ENCODE data around the gene BICC1.
A peak's percentile ranks its signal among the peaks of the same experiment; 100 is the strongest.
"Not testable (repeated sequence)": the region's sequence is repeated elsewhere in the genome, so short reads cannot be mapped to it uniquely, and the experiment has no call there.

BICC1 gene

DNA sequence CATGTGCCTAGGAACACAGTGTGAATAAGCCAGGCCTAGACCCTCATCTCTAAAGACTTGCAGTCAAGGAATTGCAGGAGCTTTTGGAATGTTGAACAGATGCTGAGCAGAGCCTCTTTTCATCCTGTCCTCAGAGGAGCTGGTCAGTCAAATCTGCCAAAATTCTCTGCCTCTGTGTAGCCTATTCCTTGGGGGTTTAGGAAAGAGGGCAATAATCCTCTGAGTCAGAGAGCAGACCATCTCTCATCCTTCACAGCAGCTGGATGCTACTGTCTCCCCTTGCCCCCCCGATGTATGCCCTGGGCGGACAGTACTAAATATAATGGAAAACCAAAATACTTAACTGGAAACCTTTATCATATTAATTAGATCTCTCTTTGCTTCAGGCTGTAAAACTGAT is 52.6 kb downstream of the BICC1 start:
- no peak for DNase-seq

DNA sequence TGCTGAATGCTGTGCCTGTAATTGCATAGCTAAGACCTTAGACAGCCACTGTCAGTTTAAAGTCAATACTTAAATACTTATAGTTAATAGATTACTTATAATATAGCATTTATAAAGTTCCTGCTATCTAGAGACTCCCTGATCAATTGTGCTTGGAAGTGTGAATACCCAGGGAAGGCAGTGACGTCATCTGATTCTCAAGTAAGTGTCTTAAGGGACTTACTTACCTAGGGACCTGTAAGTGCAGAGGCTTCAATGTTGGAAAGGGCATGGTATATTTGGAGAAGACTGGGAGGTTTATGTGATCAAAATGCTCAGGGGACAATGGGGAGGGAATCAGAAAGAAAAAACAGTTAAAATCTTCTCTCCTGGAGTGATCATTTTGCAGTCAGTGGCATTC is 55.0 kb downstream of the BICC1 start:
- no peak for DNase-seq

DNA sequence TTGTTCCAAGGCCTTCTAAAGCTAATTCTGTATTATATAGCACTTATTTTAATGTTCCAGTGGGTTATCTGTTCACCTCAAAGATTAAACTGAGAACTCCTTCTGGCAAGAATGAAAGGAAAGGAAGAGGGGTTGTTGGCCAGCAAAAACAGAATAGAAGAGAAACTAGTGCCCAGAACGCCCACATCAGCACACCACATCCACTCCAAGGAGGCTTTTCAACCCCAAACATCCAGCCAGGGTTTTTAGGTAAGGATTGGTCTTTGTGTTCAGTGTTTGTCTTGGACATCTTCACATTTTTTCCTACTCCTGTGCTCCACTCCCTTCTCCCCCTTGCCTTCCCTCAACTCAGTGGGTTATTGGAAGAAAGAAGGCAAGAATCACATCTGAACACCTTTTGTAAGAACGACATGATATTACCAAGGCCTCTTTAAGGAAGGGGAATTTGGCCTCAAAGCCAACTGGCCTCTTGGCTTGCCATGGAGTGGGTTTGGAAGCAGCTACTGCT is 55.8 kb downstream of the BICC1 start:
- no peak for DNase-seq

DNA sequence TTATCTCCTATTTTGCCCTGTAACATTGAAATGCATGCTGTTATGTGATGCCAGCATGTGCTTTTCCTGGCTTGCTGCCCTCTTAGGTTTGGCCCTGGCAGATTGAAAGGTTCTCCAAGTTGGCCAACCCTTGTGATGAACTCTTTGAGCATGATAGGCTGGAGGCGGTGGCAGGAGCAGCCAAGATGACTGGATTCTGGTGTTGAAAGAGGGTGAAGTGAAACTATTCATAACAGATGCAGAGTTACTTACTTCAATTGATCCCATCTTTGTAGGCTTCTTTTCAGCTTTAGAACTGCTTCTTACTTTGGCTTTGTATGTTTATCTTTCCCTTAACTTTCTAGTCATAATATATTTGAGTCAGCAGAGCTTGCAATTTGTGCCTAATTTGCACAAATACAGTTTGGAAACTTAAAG is 57.6 kb downstream of the BICC1 start:
- DNase-seq = no peak

DNA sequence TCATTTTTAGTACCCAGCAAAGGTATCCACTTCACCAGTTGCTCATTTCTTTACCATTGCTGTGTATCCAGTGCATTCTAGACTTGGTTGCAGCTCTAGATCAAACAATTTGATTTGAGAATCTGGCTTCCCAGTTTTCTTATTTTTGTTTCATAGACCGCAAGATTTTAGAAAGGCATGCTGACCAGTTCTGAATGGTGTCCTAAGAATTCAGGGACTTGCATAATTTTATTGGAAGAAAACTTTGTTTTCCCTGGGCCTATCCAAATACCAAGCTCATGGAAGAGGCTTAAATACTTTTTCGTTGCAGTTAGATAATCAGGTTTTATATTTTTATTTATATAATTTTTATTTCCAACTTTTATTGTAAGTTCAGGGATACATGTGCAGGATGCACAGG is 58.3 kb downstream of the BICC1 start:
- DNase-seq = no peak

DNA sequence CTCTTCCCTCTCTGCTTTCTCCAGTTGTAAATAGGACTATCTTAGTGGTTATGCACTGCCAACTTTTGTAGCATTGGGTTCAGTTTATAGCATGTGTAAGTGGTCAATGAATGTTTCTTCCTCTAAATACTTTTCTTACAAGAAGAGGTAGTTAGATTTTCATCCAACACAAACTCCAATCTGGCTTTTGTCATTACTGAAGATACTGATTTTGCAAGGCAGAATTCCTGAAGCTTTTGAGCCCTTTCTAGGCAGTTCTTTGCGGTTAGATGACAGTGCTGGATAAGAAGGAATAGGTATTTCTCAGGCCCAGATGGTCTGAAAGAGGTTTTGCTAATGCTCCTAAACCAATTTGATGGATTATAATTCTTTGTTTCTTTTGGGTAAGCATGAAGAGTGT is 60.5 kb downstream of the BICC1 start:
- DNase-seq = no peak

DNA sequence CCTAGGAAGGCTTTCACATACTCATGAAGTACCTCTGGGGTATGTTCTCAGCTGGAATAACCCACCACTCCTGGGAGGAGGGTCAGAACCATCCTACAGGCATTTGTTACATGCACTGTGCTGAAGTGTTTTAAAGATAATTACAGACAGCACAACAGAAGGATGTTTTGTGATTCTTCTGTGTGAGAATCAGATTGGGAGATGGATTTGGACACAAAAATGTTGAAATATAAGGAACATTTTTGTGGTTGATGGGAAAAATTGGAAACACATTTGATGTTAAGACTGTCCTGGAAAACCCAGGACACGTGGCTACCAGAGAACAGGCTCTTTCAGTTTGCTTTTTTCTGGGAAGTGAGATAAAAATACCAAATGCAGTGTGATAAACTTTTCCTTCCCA is 61.4 kb downstream of the BICC1 start:
- DNase-seq = no peak

DNA sequence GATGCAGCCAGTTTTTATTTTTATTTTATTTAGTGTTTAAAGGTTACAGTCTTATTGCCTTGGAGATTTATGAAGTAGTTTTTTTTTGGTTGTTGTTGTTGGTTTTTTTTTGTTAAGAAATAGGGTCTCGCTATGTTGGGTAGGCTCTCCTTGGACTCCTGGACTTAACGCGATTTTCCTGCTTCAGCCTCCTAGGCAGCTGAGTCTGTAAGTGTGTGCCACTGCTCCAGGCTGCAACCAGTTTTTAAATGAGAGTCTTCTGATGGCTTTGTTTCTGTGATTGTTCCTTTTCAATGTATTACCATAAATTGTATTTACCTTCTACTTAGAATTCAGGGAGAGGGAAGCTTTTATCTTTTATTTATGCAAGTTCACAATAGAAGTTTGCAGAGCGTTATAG is 62.8 kb downstream of the BICC1 start:
- DNase-seq = no peak

DNA sequence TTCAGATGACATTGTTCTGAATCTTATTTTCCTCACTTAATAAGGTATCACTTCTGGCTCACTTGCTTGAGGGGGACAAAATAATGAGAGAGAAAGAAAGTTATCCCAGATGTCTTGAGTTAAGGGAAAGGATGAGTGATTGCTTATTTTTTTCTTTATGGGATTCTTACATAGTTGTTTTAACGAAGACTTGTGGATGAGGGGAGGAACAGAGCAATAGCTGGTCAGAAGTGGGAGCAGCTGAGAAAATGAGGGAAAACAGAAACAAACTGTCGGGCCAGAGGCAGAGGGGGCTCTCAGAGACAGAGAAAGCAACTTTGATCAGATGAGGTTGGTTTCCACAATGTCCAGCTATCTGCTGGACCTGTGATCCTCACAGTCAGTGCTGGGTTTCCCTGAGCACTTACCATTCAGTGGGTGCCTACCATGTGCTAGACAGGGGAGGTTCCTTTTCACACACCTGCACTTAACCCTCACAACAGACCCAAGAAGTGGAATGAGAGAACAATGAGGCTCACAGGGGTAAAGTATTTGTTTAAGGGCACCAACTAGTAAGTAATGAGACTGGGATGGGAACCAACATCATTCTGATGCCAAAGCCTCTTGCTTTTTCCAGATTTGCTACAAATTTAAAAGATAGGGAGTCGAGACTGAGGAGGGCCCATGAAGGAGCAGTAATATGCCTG is 64.2 kb downstream of the BICC1 start:
- no peak for DNase-seq

DNA sequence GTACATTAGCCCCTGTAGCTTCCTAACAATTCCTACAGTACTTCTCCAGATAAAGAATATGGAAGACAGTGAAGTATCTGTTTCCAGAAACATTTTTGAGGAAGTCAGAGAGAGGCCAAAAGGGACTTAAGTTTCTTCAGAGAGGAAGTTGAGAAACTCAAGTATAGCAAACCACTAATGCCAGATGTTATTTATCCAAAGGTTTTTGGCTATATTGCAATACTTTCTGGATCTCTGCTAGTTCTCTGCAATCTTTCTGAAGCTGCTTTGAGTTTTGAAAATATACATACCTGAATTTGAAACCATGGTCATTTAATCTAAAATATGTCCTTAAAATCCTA is 64.7 kb downstream of the BICC1 start:
- no peak for DNase-seq

DNA sequence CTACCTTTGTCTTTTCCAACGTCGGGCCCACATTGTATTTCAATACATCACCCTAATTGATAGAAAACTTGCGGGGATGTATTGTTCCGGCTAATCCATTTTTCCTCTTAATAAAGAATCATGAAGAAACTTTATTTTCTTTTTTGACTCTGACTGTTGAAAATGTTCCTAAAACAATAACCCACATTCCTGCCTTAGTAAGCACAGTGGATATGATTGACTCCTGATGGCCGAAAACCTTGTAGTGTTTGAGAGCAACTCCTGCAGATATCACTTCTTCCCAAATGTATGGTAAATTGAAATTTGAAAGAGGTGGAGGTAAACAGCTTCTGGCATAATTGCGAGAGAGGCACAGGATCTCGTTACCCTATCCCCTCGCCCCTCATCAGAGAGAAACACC is 65.7 kb downstream of the BICC1 start:
- DNase-seq = no peak

DNA sequence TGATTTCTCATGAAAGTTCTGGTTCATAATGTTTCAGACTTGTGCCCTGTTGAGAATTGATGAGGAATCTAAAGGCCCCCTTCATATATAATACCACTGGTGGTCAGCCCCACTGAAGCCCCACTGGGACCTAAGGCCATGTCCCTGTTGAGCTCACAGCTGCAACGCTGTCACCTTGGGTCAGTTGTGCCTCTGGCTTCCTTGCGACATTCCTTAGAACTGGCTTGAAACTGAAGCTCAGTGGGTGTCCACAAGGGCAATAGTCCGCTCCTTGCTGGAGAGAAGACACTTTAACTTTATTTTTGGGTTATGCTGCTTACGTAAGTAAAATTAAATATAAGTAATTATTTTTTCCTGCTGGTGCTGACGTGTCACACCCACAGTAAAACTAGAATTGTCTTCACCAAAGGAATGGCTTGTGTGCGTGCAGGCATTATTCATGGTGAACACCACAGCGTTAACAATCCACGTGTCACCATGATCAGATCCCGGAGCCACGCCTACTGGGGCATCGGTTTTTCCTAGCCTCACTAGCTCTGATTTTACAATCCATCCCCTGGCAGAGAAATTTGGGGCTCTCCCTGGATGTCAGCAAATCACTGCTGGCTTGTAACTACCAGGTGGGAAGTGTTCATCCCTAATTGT is 66.5 kb downstream of the BICC1 start:
- no peak for DNase-seq

DNA sequence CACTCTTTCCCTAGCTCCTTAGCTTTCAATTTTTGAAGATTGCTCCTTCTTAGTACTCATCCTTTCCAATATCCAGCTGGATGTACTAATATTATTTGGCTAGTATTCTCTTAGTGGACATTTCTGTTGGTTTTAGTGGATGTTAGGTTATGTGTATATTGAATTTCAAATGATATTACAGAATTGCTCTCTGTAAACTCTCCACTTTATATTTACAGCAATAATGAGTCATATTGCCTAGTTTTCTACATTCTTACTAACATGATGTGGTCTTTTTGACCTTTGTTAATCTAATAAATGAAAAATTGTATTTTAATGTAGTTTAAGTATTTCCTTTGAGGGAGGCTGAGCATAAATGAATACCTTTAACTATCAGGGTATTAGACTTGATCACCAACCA is 69.4 kb downstream of the BICC1 start:
- DNase-seq = no peak

DNA sequence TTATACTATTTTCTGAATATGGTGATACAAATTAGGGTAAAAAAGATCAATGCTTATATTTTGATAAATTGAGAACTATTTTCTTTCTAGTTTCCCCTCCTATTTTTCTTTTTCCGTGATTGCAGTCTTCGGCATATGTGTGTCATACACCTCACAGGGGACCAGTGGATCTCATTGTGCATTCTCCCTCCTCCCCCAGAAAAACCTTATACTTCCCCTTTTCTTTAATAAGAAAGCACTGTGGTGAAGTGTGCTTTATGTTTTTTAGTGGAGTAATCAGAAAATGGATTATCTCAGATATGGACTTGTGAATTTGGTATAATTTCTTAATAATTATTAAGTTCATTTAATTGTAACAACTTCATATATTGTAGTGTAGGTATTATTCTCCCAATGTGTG is 72.8 kb downstream of the BICC1 start:
- DNase-seq = no peak

DNA sequence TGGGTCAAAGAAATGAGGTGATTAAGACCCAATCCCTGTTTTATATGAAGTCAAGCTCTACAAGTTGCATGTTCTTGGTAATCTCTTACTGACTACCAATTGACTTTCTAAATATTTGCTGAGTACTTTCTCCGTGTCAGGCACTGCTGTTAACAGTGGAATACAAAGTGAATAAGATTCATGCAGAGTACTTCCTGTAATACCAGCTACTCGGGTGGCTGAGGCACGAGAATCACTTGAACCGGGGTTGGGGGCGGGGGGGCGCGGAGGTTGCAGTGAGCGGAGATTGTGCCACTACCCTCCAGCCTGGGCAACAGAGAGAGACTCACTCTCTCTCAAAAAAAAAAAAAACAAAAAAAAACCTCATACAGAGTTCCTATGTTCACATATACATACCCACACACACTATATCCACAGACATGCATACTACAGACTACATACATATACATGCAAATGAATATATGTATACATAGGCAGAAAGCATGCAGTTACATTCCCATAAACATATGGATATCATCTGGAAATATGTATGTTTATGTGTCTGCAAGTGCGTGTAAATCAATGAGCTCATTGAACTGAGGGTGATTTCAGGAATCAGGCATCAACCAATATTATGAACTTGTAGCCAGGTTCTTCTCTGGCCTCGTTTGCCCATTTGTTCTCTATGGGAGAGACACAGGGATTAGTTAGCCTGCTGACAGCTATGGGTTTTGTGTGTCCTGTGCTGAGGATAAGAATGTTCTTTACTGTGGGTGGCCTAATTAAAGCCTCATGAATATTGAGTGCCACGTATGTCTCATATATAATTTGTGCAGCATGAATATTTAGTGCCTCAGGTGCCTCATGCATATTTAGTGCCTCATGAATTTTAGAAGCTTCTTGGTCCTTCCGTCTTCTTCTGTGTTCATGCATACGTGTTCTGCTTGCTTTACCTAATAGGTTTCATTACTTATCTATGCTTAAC is 73.9 kb downstream of the BICC1 start:
- DNase-seq = no peak

DNA sequence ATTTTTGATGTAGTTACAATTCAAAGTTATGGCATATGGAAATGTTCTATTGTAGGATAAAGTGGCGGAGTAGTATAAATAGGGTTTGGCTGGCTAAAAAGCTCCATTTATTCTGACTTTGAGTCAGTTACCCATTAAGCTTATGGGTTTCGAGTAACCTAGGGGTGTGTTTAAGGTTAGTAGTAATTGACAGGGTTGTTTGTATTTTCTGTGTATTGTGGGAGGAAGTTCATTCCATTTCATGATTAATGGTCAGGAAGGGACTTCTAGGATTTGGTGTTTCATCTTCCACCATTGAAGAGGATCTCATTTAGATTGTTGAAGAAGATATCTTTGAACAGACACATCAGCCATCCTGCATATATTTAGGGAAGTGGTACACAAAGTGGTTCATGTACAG is 75.0 kb downstream of the BICC1 start:
- no peak for DNase-seq

DNA sequence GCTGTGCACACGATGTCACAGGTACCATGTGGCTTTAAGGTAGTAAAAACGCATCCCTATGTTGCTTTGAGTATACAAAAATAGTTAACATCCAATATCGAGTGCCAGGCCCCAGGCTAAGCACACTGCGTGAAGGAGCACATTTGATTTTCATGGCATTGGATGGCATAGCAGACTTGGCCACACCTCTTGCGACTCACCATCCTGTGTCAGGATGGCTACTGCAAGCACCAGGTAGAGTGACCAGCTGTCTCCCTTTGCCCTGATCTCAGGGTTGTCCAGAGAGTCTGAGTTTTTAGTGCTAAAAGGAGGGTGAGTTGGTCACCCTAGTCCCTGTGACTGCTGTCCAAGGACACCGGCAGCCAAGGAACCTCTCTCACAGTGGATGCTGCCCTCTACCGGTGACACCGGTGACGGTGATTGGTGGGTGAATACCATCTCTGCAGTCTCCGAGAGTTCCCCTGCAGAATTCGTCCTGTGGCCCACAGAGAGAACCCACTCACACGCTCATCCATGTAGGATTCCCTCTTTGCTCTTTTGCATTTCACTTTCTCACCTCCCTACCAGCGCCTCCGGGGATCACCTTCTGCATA is 76.1 kb downstream of the BICC1 start:
- DNase-seq = no peak

DNA sequence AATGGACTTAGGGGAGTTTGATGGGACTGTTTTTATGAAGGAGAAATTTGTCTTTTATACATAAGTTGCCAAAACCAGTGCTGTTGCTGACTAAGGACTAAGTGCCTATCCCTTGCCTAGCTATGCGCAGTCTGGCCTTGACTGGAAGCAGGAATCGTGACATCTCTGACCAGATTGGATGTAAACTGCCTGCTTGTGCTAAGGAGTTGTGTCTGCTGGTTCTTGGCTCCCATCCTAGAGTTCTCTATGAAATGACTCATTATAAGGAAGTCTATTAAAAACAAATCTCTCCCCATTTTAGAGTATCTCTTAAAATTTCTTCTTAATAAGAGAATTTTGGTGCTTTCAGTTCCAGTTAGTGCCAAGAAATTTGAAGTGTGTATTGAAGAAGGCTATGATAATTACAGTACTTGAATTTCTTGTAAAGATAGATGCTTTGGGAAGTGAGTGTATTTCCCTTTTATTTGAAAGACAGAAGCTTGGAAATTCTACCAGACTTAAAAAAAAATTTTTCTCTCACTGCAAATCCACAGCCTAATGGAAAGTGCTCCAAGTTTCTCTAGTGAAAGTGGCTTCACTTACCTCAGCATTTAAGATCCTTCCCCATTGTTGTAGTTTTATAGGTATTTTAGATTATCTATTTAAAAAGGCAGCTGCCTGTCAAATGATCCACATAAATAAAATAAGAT is 77.6 kb downstream of the BICC1 start:
- DNase-seq = peak in 1 of 2 experiments; percentile 6

DNA sequence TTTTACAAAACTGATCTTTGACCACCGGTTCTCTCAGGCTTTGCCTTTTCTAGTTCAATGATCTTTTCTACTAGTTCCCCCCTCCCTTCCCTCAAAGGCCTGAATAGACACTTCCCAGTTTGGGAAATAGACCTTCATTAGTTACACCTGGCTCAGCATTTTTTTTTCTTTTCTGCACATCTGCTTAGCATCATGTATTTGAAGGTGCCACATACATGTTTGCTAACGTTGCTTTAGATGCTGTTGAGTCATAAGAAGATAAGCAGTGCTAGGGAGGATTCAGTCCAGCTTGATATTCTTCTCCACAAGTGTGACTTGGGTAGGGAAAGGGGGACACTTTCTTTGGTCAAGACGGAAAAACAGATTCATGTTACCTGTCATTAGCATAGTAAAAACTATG is 78.3 kb downstream of the BICC1 start:
- DNase-seq = no peak

DNA sequence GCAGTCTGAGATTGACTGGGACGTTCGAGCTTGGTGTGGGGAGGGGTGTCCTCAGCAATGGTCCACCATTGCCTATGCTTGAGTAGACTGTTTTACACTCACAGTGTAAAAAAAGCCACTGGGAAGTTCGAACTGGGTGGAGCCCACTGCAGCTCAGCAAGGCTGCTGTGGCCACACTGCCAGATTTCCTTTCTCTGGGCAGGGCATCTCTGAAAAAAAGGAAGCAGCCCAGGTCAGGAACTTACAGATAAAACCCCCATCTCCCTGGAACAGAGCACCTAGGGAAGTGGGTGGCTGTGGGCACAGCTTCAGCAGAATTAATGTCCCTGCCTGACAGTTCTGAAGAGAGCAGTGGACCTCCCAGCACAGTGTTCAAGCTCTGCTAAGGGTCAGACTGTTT is 80.3 kb downstream of the BICC1 start:
- DNase-seq = no peak

DNA sequence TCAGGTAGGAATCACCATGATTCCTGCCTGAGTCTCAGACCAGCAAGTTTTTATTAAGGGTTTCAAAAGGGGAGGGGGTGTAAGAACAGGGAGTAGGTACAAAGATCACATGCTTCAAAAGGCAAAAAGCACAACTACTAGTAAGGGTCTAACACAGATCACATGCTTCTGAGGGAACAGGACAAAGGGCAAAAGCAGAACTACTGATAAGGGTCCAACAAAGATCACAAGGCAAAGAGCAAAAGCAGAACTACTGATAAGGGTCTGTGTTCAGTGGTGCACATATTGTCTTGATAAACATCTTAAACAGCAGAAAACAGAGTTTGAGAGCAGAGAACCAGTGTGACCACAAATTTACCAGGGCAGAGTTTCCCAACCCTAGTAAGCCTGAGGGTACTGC is 84.5 kb downstream of the BICC1 start:
- not testable (repeated sequence) for DNase-seq

DNA sequence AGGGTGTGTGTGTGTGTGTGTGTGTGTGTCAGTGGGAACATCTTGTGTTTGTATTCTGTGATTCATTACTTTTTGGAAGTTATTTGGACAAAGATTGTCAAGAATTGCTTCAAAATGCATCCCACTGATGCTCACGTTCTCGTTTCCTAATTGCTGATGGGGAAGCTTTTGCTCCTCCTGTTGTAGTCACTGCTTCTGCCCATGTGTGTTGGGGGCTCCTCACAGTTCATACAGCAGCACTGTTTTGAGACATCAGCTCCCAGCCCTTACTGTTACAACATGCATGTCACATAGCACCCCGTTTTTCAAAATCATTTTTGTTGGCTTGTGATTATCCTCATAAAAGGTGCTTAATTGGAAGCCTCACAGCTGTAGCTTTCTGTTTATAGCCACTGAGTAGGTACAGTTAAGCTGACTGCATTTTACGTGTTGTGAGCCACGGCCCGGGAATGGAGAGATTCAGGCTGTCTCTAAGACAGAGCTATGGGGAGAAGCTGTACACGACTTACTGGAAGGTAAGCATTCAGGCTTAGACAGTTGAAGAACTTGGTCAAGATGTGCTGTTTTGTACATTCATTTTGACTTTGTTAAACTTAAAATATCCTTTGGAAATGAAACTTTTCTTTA is 87.4 kb downstream of the BICC1 start:
- DNase-seq = no peak
